ENCODE results near the gene ZMIZ1.

ZMIZ1 gene

GRCh38 chr10:79137300-79137756, 68.6 kb downstream of the ZMIZ1 start:
- DNase-seq (ENCODE audit: low read depth in 2 of 2): no peak

DNA sequence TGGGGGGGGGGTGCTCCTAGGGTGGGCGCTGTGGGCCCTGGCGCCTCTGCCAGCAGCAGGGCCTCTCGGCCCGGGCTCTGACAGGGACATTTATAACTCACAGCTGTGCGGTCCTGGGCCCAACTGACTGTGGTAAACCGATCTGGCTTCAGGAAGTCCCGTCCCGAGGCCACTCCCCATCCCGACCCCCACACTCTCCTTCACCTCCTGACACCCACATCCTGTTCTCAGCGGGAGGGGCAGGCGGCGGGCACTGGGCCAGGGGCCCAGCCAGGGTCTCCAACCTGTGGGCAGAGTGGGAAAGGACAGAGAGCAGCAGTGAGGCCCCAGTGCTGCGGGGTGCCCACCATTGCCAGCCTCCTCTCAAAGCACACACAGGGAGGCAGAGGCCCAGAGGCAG, 69.1 kb downstream of the ZMIZ1 start:
- peak; percentile 40 to 45 for DNase-seq (ENCODE audit: low read depth in 2 of 2)

DNA sequence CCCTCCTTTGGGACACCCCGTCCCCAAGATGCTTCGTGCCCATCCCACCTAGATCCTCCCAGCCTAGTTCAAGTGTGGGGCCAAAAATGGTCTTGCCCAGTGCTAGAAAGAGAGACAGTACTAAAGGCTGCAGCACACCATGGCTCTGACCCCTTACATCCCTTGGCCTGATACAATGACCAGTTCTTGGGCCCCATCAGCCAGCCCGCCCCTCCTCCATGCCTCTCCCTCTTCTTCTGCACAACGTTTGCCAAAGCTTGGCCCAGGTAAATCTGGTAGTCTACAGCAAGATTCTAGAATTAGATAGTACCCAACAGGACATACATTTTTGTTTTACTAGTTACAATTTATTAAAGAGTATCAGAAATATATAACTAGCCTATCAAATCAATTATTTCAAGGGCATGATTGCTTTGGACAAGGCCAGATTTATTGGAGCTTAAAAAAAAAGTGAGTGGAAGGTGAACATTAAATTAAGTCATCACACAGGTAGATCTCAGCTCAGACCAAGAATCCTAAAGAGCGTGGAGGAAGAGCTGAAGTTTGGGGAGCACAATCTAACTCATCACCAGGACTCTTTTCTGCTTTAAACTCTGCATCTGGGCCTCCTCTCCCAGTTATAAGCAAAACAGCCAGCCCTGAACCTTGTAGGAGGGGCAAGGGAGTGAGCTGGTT, 69.8 kb downstream of the ZMIZ1 start:
- no peak for DNase-seq (ENCODE audit: low read depth in 2 of 2)

DNA sequence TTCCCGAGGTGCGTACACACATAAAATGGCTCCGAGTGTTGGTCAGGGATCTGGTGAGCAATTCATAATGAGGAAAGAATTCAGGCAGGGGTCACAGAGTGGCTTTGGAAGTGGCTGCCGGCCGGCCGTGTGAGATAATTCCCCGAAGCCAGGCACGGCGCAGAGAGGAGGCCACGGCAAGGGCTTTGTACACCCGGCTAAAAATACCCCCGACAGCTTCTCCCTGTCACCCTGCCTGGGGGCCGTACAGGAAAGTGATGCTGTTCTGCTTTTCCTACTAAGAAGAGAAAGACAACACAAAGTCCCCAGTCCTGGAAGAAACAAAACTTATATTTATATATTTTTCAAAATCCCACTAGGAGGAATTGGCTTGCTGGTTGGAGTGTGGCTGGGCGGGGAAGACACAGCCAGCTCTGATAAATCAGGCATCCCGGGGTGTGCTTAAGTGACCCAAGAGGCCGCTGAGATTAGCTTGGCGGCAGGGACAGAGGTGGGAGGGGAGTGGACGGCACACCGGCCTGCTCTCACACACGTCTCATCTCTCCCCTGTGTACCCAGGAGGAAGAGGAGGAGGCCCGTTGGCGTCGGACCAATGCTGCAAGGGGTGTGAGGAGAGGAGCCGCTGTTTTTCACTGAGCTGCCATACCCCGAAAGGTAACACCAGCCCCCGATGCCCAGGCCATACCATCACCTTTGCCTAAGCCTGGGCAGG, 70.5 kb downstream of the ZMIZ1 start:
- no peak for DNase-seq (ENCODE audit: low read depth in 2 of 2)

DNA sequence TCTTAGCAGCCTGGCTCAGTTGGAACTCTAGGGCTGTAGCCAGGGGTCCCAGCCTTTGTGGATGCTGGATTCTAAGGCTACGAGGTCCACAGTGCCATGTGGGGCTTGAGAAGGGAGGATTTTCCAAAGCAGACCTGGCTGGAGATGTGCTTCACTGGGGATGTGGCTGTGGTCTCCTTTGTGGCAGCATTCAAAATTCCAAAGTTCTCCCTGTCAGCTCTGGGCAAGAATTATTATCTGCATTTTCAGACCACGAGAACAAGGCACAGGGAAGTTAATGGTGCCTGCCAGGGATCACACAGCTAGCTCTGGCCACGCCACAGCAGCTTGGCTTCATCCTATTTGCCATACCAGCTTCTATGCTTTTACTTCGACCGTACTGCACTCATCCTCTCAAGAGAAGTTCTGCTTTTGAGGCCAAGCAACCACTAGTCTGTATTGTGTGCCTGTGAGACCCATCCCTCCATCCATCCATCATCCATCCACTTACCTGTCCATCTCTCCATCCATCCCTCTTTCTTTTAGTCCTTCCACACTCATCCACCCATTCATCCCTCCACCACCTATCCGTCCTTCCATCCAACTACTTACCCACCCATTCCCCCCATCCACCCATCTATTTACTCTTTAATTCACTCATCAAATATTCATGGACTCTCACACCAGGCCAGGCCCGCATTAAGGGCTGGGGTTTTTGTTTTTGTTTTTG, 71.5 kb downstream of the ZMIZ1 start:
- no peak for DNase-seq (ENCODE audit: low read depth in 2 of 2)

GRCh38 chr10:79140855-79141254, 72.1 kb downstream of the ZMIZ1 start:
- no peak for DNase-seq (ENCODE audit: low read depth in 2 of 2)

DNA sequence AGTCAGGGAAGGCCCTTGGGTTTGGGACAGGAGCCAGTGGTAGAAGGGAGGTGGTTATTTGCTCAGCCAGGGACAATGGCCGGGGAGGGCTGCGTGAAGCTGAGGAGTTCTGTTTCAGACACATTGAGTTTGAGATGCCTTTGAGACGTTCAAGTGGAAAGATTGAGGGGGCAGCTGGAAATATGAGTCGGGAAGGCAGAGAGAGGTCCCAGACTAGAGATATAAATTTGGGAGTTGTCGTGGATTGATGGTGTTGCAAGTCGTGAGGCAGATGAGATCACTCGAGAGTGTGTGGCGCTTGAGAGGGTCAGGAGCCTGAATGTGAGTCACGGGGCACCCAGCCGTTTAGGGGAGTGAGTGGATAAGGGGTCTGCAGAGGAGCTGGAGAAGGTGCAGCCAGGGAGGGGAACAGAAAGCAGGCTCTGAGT, 73.3 kb downstream of the ZMIZ1 start:
- DNase-seq (ENCODE audit: low read depth in 2 of 2): no peak

- DNase-seq (ENCODE audit: low read depth in 2 of 2): no peak
Measured at GRCh38 chr10:79142522-79143309, 74.0 kb downstream of the ZMIZ1 start.

DNA sequence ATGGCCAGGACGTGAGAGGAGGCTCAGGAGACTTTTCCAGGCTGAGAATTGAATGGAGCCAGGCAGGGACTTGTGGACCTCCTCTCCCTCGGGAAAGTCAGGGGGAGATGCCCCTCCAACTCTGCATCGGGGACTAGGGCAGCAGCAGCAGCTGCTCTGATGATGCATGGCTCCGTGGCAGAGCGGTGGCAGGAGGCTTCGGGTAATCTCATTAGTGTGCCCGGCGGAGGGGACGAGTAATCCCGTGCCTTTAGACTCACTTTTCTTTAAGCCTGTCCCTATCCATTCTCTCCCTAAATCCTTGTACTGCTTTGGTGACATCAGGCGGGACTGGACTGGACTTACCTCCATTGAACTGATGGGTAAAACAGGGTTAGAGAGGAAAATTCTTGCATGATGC, 75.1 kb downstream of the ZMIZ1 start:
- no peak for DNase-seq (ENCODE audit: low read depth in 2 of 2)

- no peak for DNase-seq (ENCODE audit: low read depth in 2 of 2)
Measured at GRCh38 chr10:79144351-79145173, 75.8 kb downstream of the ZMIZ1 start.

DNA sequence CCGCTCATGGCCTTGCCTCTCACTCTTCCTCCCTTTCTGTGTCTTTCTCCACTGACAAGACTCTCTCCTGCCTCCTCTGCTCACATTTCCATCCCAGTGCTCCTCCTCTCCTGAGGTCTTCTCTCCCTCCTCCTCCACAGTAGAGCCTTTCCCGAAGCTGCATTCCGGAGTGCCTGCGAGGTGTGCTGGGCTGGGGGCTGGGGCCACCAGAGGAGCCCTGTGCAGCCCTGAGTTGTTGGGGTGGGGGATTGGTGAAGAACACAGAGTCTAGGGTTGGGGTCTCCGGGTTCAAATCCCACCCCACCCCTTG, 76.4 kb downstream of the ZMIZ1 start:
- DNase-seq (ENCODE audit: low read depth in 2 of 2): no peak

- DNase-seq (ENCODE audit: low read depth in 2 of 2): no peak
Measured at GRCh38 chr10:79145517-79146470, 77.0 kb downstream of the ZMIZ1 start.

DNA sequence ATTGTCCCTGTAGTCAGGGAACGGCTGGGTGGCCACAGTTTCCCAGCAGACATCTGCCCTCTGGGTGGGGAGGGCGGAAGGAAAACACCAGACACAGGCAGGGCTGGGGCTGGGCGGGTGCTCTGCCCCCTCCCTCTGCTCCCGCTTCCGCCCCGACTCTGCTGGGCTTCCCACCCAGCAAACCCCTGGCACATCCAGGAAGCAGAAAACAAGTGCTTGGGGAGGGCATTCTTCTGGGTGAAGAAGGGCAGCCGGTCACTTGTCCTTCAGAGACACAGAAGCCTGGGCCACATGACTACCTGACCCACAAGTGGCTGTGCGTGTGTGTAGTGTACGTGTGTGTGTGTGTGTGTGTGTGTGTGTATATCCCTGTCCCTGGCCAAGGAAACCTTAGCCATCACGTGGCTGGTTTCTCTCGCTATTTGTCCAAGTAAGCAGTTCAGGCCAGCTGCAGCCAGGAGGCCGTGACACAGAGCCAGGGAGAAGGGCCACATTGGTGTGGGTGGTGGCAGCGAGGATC, 77.9 kb downstream of the ZMIZ1 start:
- DNase-seq (ENCODE audit: low read depth in 2 of 2): no peak

- no peak for DNase-seq (ENCODE audit: low read depth in 2 of 2)
Measured at GRCh38 chr10:79147306-79147705, 78.5 kb downstream of the ZMIZ1 start.

- no peak for DNase-seq (ENCODE audit: low read depth in 2 of 2)
Measured at GRCh38 chr10:79147796-79148451, 79.2 kb downstream of the ZMIZ1 start.

DNA sequence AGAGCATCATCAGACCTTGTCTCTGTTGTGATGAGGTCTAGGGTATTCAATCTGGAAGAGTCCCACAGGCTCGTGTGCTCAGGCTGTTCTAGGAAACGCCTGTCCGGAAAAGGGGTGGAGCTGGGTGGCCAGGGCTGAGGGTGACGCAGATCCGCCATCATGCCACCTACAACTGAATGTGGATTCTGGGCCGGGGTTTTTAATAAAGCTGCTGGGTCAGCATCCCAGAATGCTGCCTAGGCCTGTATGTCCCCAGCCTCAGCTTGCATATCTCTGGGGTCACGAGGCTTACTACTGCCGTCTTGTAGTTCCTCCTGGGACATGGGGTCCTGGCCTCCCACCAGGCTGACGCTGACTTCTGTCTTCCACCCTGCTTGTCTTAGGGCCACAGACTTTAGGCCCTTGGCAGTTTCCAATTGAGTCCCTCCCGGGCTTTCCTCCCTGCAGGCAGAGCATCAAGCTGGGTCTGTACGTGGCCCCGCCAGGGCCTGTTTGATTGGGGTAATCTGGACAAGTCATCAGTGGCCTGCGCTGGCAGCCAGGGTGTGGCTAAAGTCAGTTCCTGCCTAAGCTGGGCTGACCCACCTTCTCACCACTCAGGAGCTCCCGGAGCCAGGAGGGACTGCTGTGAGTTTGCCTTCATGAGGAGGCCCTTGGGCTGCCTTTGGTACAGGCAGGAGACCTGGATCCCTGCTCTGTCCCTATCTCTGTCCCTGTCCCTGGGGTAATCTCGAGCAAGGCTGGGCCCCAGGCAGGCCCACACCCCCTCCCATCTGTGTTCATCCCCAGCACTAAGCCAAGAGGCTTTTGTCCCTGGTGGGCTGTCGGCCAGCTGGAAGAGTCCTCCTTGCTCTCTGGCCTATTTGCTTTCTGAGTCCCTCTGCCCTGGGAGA, 79.9 kb downstream of the ZMIZ1 start:
- DNase-seq (ENCODE audit: low read depth in 2 of 2): no peak

DNA sequence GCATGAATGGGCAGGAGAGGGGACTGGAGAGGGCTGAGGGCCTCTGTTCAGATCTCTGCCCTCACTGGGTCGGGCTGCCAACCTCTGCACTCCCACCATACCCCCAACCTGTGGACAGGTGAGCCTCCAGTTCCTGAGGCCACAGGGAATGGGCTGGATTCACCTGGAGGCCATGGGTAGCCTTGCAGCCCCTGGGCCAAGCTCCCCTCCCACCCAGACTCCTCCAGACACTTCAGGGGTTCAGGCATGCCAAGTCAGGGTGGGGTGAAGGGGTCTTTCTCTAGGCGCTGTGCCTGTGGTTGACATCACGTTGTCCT, 80.5 kb downstream of the ZMIZ1 start:
- no peak for DNase-seq (ENCODE audit: low read depth in 2 of 2)

DNA sequence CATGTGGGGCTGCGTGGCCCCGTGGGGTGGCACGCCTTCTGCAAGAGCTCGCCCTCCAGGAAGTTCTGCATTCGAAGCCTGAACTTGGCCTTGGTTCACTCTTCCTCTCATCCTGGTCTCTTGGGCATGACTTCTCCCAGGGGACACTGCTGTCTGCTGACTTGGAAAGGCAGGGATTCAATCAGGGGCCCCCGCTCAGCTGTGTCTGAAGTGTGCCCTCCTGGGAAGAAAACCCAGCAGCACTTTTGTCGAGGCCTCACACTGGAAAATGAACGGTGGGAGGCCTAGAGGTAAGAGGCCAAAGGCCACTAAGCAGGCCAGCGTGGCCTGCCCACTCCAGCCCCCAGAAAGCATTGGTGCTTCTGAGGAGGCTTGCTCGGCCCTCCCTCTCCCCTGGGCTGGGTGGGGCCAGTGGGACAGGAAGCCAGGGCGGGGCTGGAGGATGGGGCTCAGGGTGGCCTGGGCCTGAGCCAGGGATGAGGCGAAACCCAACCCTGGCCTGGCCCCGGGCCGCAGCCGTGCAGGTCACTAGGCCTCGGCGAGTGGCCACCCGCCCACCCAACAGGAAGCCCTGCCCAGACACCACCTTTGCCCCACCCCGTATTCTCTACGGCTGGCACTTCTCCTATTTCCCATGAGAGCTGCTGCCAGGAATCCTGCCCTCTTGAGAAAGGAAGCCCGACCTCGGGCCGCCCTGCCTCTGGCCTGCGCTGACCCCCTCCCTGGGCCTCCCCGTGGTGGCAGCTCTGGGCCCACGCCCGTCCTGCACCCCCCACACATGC, 81.1 kb downstream of the ZMIZ1 start:
- peak; percentile 20 to 46 for DNase-seq (ENCODE audit: low read depth in 2 of 2)

Data from stimulated activated CD8-positive, alpha-beta memory T cell treated with anti-CD3 and anti-CD28 coated beads, Interleukin-2, amount 100 ng/mL, for 48 hours (primary cell).